ENCODE data around the gene SPDYE11. TPM values are rescaled to one million over a fixed set of nuclear protein-coding genes. Genes with fewer than 3 reads are reported as not detected.
A peak's percentile ranks its signal among the peaks of the same experiment; 100 is the strongest.
"Not testable (repeated sequence)": the region's sequence is repeated elsewhere in the genome, so short reads cannot be mapped to it uniquely, and the experiment has no call there.

SPDYE11 gene
- not detected for total RNA-seq
- long read RNA-seq, result 0 reads

- no CpG with 5 or more reads among the region's 8 CpGs for WGBS (ENCODE audit: insufficient coverage, low coverage, low lambda C conversion rate, missing lambda C conversion rate)
- H3K27me3 ChIP-seq; DNase-seq; H3K4me3 ChIP-seq; H3K36me3 ChIP-seq; ATAC-seq; H3K27ac ChIP-seq; H3K9me3 ChIP-seq; H3K4me1 ChIP-seq; intact Hi-C loops (cut with DNase I): not testable (repeated sequence)
These were observed at the start of gene SPDYE11 for GRCh38 chr7:73057811-73058210. Gene SPDYE11 (minus strand): TSS chr7:73057911. CDS start chr7:73056111, 1,800 bp downstream.

DNA sequence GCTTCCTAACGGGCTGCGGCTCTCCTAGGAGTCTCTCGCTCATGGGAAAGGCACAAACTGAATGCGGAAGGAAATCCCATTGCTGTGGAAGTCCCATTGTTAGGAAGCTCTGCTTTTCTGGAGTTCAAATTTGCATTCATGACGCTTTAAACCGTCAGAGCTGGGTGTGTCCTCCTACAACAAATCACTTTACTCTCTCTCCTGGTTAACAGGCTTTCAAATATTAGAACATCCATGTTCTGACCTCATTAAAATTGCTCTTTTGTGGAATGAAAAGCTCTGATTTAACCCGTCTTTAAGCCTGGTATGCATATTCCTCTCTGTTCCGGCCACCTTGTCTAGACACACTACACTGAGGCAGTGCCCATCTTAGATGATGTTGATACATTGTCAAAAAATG lies 28.2 kb upstream of the SPDYE11 start, which contains the start of gene SPDYE9:
SPDYE9 (minus strand) TSS at position 101 of the 400 bp plus-strand sequence. CDS start 1,800 bp downstream, outside the sequence.
- no CpG with 5 or more reads among the region's 8 CpGs for WGBS (ENCODE audit: insufficient coverage, low coverage, low lambda C conversion rate, missing lambda C conversion rate)
- intact Hi-C loops (cut with DNase I), result not testable (repeated sequence)

GRCh38 chr7:73029666-73030065 lies 28.0 kb downstream of the SPDYE11 start, which contains the start of gene SPDYE8:
Gene SPDYE8 (minus strand): TSS chr7:73029766. CDS start chr7:73027966, 1,800 bp downstream.
- H3K27ac ChIP-seq; intact Hi-C loops (cut with DNase I); H3K36me3 ChIP-seq; DNase-seq; H3K27me3 ChIP-seq; H3K4me1 ChIP-seq; H3K9me3 ChIP-seq; H3K4me3 ChIP-seq; ATAC-seq: not testable (repeated sequence)
- no CpG with 5 or more reads among the region's 8 CpGs for WGBS (ENCODE audit: insufficient coverage, low coverage, low lambda C conversion rate, missing lambda C conversion rate)

More for the DNA sequence above, 28.2 kb upstream of the SPDYE11 start, which contains the start of gene SPDYE9:
- not testable (repeated sequence) for ATAC-seq, H3K36me3 ChIP-seq, H3K27ac ChIP-seq, H3K27me3 ChIP-seq, DNase-seq, H3K4me3 ChIP-seq, H3K4me1 ChIP-seq, H3K9me3 ChIP-seq

GRCh38 chr7:73006491-73006890 lies 51.2 kb downstream of the SPDYE11 start:
- not testable (repeated sequence) for H3K27ac ChIP-seq
- peak overlapping the region in 2 of 3 donors; percentile 41 to 57 for H3K4me3 ChIP-seq

DNA sequence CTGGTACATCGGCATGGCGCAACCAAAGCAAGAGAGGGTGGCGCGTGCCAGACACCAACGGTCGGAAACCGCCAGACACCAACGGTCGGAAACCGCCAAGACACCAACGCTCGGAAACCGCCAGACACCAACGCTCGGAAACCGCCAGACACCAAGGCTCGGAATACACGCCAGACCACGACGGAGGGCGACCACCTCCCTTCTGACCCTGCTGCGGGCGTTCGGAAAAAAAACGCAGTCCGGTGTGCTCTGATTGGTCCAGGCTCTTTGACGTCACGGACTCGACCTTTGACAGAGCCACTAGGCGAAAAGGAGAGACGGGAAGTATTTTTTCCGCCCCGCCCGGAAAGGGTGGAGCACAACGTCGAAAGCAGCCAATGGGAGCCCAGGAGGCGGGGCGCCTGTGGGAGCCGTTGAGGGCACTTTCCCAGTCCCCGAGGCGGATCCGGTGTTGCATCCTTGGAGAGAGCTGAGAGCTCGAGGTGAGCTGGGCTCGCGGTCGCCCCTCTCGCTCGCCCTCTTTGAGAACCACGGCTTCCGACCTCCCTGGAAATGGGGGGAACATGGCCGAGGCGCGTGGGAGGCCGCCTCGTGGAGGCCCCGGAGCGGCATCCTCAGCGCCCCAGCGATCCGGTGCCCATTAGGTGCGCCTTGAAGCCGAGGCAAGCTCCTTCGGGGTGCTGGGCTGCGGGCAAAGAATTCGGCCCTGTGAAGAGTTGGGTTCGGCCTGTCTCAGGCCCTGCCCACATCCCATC lies 51.8 kb downstream of the SPDYE11 start:
- peak overlapping the region; percentile 57 to 62 (median 60) for H3K4me3 ChIP-seq
- DNase-seq (peak; percentile 82 to 93 (median 89)), ATAC-seq (peak; percentile 89 to 95 (median 92))
- intact Hi-C loops (cut with DNase I); H3K27me3 ChIP-seq; H3K36me3 ChIP-seq; H3K9me3 ChIP-seq; H3K4me1 ChIP-seq: not testable (repeated sequence)
- TF ChIP-seq POLR2A (IDR thresholded peaks at IDR 0.05), result peak; percentile 88
- peak overlapping the region; percentile 62 to 82 (median 74) for H3K27ac ChIP-seq
- 0% methylated on average over 22 of the region's 66 CpGs for WGBS (ENCODE audit: insufficient coverage, low coverage, low lambda C conversion rate, missing lambda C conversion rate)

More at GRCh38 chr7:73006491-73006890, 51.2 kb downstream of the SPDYE11 start:
- H3K9me3 ChIP-seq; H3K4me1 ChIP-seq; H3K27me3 ChIP-seq; intact Hi-C loops (cut with DNase I); ATAC-seq; H3K36me3 ChIP-seq: not testable (repeated sequence)
- WGBS (ENCODE audit: insufficient coverage, low coverage, low lambda C conversion rate, missing lambda C conversion rate), result 11% methylated on average over 10 of the region's 10 CpGs
- peak; percentile 19 to 40 (median 22) for DNase-seq

DNA sequence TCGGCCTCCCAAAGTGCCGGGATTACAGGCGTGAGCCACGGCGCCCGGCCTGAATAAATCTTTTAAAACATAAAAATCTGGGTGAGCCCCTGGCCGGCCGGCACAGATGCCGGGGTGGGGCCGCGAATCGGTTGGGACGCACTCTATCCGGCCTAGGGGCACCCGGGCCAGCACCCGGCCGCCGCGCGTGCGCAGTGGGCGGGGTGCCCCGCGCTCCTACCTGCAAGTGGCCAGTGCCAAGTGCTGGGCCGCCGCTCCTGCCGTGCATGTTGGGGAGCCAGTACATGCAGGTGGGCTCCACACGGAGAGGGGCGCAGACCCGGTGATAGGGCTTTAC lies 52.4 kb downstream of the SPDYE11 start:
- not testable (repeated sequence) for H3K27me3 ChIP-seq

DNA sequence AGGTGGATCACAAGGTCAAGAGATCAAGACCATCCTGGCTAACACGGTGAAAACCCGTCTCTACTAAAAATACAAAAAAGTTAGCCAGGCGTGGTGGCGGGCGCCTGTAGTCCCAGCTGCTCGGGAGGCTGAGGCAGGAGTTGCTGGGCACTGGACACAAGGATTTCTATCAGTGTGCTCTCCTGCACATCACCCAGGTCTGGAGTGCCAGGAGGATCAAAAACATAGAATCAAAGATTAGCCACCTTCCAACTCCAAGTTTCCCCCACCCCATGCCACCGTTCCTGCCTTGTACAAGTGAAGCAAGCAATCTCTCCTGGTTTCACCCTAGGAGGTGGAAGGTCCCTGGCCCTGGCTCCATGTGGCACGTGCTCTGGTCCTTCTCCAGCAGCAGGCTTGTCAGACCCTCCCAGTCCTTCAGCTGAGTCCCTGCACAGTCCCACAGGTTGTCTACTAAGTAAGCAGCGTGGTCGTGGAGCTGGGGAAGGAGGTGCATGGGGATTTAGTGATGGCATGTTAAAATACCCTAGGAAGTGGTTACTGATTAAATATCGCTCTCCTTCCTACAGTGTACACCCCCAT lies 59.7 kb downstream of the SPDYE11 start:
- H3K36me3 ChIP-seq; H3K27ac ChIP-seq; H3K9me3 ChIP-seq; H3K27me3 ChIP-seq; H3K4me3 ChIP-seq; DNase-seq; intact Hi-C loops (cut with DNase I); H3K4me1 ChIP-seq: not testable (repeated sequence)
- no CpG with 5 or more reads among the region's 11 CpGs for WGBS (ENCODE audit: insufficient coverage, low coverage, low lambda C conversion rate, missing lambda C conversion rate)
- peak in 2 of 4 donors; percentile 17 to 33 for ATAC-seq

More for the DNA sequence above, 52.4 kb downstream of the SPDYE11 start:
- peak; percentile 94 to 98 (median 94) for ATAC-seq
- intact Hi-C loops (cut with DNase I); H3K9me3 ChIP-seq; H3K36me3 ChIP-seq; H3K4me1 ChIP-seq: not testable (repeated sequence)
- peak overlapping the region; percentile 57 to 62 (median 60) for H3K4me3 ChIP-seq
- H3K27ac ChIP-seq, result peak overlapping the region; percentile 62 to 82 (median 74)
- WGBS (ENCODE audit: insufficient coverage, low coverage, low lambda C conversion rate, missing lambda C conversion rate), result 0% methylated on average over 8 of the region's 30 CpGs
- DNase-seq, result peak; percentile 77 to 88 (median 84)

Small RNA genes lying within 50 kb of the gene (small RNA-seq; reads per million reads assigned to genes)
- 0 reads per million in 2 experiments for gene RF00019

Other genes with a start within 250 kb of the SPDYE11 start
- 10 to 100 TPM in 1 of 6 experiments, 1 to 10 TPM in 5; 1.2 to 10.1 (median 2.5) TPM for gene TYW1B, start 229.7 kb downstream of the SPDYE11 start, total RNA-seq
- gene POM121, start 132.8 kb downstream of the SPDYE11 start, total RNA-seq, result 10 to 100 TPM; 14.2 to 19.0 (median 16.6) TPM
- under 1 TPM in 4 of 6 experiments, not detected in 2; 0.35 to 0.88 (median 0.72) TPM for gene TRIM74, start 88.4 kb downstream of the SPDYE11 start, total RNA-seq
- not detected for gene SPDYE8, start 28.1 kb downstream of the SPDYE11 start, total RNA-seq
- not detected for gene SPDYE9, start 28.1 kb upstream of the SPDYE11 start, total RNA-seq